ENCODE measurements around the gene SF3B3. TPM values are rescaled to one million over a fixed set of nuclear protein-coding genes. Genes with fewer than 3 reads are reported as not detected.
"Not testable (repeated sequence)": the region's sequence is repeated elsewhere in the genome, so short reads cannot be mapped to it uniquely, and the experiment has no call there.

Gene SF3B3
- total RNA-seq, 1 donor from 2014 or later, result 221 TPM

DNA sequence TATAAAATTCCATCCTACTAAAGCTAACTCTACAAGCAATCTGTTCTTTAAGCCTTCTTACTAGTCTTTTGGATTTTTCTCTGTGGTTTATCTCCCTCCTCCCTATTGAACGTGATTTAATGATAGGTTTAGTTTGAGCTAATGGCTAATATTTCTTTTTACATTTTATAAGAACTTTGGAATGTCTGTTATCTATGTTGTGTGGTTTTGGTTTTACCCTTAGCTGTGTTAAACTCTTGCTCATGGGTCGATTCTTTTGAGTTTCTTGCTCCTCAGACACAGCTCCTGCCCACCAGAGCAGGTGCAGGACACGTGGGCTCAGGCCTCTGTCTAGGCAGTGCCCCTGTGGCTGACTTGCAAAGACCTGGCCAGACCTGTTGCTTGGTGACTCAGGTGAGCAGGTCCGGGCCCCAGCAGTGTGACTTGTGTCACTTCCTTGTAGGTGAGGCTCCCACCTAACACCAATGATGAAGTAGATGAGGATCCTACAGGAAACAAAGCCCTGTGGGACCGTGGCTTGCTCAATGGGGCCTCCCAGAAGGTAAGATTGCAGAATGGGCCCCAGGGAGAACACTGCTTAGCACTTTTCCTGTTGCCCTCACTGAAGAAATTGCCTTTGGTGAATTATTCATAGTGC is 45.1 kb downstream of the SF3B3 start:
- ATAC-seq, result peak; percentile 95

GRCh38 chr16:70569752-70570151 is 46.1 kb downstream of the SF3B3 start:
- ATAC-seq, result peak; percentile 11

DNA sequence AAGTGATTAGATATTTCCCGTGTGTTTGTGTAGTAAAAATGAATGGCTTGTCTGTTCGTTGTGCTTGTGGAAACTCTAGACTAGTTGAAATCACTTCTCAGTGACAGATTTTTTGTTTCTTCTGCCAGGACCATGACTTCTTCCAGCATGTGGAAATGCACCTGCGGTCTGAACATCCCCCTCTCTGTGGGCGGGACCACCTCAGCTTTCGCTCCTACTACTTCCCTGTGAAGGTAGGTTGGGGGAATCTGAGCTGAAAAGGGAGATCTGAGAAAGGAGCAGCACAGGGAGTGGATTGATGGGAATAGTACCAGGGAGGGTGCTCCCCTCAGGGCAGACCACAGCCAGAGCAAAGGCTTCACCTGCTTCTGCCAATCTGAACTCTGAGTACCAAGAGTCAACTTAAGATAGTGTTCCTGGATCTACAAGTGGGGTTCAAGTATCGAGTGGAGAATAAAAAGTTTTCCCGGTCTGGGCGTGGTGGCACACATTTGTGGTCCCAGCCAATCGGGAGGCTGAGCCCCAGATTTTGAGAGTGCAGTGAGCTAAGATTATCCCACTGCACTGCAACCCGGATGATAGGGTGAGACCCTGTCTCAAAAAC is 47.5 kb downstream of the SF3B3 start:
- no peak for ATAC-seq

GRCh38 chr16:70571623-70572022 is 48.0 kb downstream of the SF3B3 start:
- ATAC-seq, result no peak

GRCh38 chr16:70572050-70572925 is 48.7 kb downstream of the SF3B3 start:
- no peak for ATAC-seq

- no peak for ATAC-seq
Observed at GRCh38 chr16:70572926-70573270, 49.3 kb downstream of the SF3B3 start.

DNA sequence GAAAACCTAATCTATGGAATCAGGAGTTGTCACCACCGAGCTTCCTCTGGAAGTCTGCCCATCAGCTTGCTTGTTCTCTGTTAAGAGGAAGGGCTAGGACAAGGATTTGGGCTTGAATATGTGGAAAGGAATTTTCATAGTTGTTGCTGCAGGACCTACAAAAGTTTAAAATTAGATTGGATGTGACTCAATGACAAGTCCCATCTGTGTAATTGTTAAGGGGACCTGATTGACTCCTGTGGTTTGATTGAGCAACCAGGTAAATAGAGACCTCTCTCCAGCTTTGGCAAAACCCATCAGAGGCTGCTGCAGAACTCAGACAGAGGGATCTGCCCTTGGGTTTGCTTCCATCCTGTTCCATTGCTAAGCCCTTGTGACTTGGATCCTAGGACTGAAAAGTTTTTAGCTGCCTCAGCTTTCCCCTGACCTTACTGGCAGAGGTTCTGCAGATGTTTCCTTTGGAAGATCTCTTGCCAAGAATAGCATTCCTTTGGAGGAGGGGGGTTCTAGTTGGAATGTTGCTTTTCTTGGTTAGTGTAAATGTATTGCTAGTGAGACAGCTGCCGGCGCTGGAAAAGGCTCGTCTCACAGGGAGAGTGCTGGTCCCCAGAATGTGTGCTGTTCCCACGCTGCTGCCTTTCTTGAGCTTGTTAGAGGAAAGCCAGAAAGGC is 50.0 kb downstream of the SF3B3 start:
- ATAC-seq, result no peak

GRCh38 chr16:70574595-70575271 is 51.1 kb downstream of the SF3B3 start:
- ATAC-seq, result peak; percentile 19

DNA sequence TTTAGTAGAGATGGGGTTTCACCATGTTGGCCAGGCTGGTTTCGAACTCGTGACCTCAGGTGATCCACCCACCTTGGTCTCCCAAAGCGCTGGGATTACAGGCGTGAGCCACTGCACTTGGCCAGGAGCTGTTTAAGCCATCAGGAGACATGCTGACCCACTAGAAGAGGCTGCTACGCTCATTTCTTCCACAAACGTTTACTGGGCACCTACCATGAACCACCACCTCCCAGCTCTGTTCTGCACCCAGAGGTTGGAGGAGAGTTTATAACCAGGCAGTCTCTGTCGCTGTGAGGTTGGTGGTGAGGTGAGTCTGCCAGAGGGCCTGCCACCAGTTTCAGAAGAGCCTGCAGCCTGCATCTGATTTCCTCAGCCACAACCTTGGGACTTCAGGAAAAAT is 51.8 kb downstream of the SF3B3 start:
- no peak for ATAC-seq

GRCh38 chr16:70576431-70577255 is 53.0 kb downstream of the SF3B3 start:
- ATAC-seq, result peak; percentile 23

DNA sequence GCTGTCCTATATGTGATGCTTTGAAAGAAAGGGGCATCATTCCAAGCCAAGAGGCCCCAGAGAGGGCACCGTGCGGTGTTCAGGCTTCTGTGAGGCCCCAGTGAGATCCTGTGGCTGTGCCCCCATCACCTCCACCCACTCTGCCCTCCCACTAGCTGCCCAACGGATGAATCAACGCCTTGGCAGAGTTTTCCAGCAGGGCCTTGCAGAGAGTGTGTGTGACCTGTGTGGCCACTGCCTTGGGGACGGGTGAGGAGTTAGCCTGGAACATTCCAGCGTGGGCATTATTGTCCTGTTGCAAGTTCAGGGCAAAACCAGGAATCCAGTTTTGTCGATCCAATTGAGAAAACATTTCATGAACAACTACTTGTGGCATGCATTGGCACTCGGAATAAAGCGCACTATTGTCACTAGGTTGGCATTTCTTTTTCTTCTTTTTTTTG is 53.7 kb downstream of the SF3B3 start:
- peak; percentile 30 for ATAC-seq

DNA sequence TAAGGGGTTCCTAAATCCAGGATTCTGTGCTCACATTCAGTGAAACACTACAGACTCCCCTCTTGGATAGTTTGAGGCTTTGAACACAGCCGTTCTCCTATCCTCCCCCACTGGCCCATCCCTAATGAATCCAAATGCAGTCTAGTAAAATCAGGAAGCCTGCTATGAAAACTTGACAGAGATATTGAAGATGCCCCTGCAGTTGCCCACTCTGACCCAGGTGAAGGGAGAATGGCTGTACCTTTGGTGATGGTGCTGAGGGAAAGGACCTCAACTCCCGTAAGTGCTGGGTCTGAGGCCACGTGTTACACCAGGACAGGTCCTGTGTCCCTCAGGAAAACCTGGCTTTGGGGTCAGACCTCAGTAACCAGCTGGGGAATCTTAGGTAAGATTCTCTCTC is 54.4 kb downstream of the SF3B3 start:
- ATAC-seq, result no peak

- ATAC-seq, result no peak
Observed at GRCh38 chr16:70579248-70579647, 55.6 kb downstream of the SF3B3 start.

GRCh38 chr16:70579648-70580630 is 56.3 kb downstream of the SF3B3 start:
- peak; percentile 44 for ATAC-seq

GRCh38 chr16:70582280-70582978 is 58.8 kb downstream of the SF3B3 start:
- ATAC-seq, result peak; percentile 66

DNA sequence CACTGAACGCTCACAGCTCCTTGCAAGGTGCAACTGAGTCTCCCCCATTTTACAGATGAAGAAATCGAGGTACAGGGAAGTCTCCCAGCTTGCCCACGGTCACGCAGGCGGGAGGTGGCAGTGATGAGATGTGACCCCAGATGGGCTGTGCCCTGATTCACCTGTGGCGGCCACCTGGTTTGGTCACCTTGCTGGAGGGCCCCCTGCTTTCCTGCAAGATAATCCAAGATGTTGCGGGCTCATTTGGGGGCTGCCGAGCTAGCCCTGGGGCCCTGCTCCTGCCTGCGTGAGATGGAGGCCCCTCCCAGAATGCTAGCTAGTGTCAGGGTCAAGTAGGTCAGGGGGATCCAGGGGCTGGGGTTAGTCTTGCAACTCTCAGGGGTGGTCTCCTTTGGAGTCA is 63.1 kb downstream of the SF3B3 start:
- no peak for ATAC-seq

DNA sequence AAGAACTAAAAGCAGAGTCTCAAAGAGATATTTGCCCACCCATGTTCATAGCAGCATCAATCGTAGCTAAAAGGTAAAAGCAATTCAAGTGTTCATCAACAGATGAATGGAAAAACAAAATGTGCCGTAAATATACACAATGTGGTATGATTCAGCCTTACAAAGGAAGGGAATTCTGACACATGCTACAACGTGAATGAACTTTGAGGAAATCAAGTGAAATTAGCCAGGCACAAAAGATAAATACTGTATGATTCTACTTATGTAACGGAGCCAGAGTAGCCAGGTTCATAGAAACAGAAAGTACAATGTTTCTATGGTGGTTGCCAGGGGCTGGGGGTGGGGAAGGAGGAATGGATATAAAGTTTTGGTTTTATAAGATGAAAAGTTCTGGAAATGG is 64.9 kb downstream of the SF3B3 start:
- peak; percentile 35 for ATAC-seq

- not testable (repeated sequence) for ATAC-seq
Observed at GRCh38 chr16:70589416-70589815, 65.8 kb downstream of the SF3B3 start.

DNA sequence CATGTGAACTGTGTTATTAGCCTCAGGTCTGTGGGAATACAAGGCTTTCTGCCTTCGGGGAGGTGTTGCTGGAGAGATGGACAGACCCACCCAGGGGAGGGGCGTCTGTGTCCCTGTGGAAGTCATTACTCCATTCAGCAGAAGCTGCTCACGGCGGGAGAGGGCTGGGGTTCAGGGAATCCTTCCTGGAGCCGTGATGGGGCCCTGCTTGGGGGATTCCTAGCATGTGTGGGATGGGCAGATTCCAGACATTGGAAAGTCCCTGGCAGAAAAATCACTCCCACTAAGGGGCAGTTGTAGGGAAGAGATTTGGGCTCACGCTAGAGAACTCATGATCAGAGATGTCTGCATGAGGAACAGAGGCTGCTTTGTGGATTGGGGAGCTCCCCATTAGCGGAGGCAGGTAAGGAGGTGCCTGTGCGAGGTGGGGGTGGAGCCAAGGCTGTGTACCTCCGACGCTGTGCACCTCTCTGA is 66.4 kb downstream of the SF3B3 start:
- peak; percentile 56 for ATAC-seq
